Omental fat pad (tissue), 4 donors: Measurements from ENCODE around the gene PTPA. TPM values are rescaled to one million over a fixed set of nuclear protein-coding genes. Genes with fewer than 3 reads are reported as not detected.

Experiments
- ATAC-seq: fragments of 150-250 bp; one replicate; pipeline ENCODE4 v1.9.1; 2016; ENCODE audit warnings: mild to moderate bottlenecking, moderate library complexity; ENCODE audit not compliant: low FRiP score
- DNase-seq: peaks from one replicate; pipeline ENCODE4 v3.0.0-alpha.2; 2019; ENCODE audit warnings: low spot score
- CTCF ChIP-seq, 3 donors: fragments of 450-650 bp; IDR thresholded peaks; one replicate each; pipeline ENCODE4 v1.5.1; 2016 to 2017; ENCODE audit warnings: antibody characterized with exemption in 3 of 3, mild to moderate bottlenecking in 3 of 3, moderate library complexity in 2 of 3
- total RNA-seq, 4 donors: library from RNA; depleted of rRNA; stranded (reverse); fragments of >200 nt; gene quantifications; one replicate each; pipeline ENCODE4 v1.1.0, GENCODE V29; 2016

The PTPA gene
- total RNA-seq, 4 donors from 2014 or later, result 37.2 to 49.5 (median 41.8) TPM

GRCh38 chr9:129095908-129096307 lies 15.3 kb upstream of the PTPA start:
- DNase-seq, result no peak
- TF ChIP-seq CTCF (IDR thresholded peaks at IDR 0.05), result no peak
- ATAC-seq, result no peak

- ATAC-seq (no peak), DNase-seq (no peak)
- TF ChIP-seq CTCF (IDR thresholded peaks at IDR 0.05), result no peak
Observed at GRCh38 chr9:129097671-129098306, 13.4 kb upstream of the PTPA start.

- no peak for TF ChIP-seq CTCF (IDR thresholded peaks at IDR 0.05)
- DNase-seq (no peak), ATAC-seq (no peak)
Observed at GRCh38 chr9:129098328-129098727, 12.9 kb upstream of the PTPA start.

DNA sequence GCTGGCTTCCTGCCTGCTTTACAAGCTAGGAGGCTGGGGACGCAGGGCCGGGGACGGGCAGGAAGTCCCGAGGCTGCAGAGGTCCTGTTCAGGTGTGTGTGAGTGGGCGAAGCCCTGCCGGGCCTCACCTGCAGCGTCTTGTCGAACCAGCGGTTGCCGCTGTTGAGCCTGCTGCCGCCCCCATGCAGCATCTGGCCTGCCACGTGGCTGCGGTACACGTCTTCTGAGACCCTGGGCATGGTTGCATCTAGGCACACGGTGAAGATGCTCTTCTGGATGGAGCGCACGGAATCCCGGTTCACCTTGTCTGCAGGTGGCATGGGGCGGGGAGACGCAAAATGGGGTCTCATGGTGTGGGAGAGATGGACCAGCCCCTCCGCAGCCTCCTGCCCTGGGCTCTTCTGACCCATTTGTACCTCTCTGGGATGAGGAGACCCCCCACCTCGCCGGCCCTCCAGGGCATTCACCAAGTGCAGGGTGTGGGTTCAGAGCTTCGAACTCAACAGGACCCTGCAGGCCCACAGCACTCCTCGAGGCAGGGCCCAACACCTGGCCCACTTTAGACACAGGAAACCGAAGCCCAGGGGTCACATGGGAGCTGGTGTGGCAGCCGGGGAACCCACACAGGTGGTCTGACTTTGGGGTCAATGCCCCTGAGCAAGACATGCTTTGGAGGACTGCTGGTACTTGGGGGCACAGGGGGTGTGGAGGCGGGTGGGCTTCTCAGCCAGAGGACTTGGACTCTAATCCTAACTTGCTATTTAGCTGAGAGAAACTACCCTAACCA lies 10.6 kb upstream of the PTPA start:
- DNase-seq (no peak), ATAC-seq (no peak)
- TF ChIP-seq CTCF (IDR thresholded peaks at IDR 0.05), result no peak

DNA sequence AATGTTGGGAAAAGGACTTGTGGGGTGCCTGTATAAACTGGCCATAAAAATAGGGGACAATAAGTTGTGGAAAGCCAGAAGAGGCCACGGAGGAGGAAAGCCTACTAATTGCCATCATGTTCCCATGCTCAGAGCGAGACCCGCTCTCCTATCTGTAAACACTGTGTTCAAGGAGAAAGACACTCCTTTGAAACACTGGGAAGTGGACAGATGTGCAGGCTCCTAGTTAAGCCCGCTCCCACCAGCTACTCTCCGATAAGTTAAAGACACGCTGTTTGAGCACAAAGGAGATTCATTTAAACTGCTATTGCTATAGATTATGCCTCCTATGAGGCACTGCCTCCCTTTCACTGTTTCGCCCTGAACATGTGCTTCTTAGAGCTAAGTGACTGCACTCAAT lies 9.9 kb upstream of the PTPA start:
- no peak for ATAC-seq
- TF ChIP-seq CTCF (IDR thresholded peaks at IDR 0.05), result no peak

GRCh38 chr9:129102095-129102525 lies 9.1 kb upstream of the PTPA start:
- ATAC-seq, result no peak
- no peak for TF ChIP-seq CTCF (IDR thresholded peaks at IDR 0.05)
- DNase-seq, result no peak

More for the DNA sequence above, 9.9 kb upstream of the PTPA start:
- DNase-seq, result no peak
